Smooth muscle cell of bladder (primary cell): ENCODE measurements around the gene OLFM3. TPM values are rescaled to one million over a fixed set of nuclear protein-coding genes. Genes with fewer than 3 reads are reported as not detected.

Experiments
- total RNA-seq: library from RNA; depleted of rRNA; stranded (reverse); fragments of >200 nt; gene quantifications from 2 replicates; pipeline ENCODE4 v1.2.3, GENCODE V29; 2014

The OLFM3 gene
- total RNA-seq = not detected in 2 replicates

GRCh38 chr1:101996825-101997465 is at the start of gene OLFM3:
TSS of gene OLFM3 (minus strand) at chr1:101996926.

